Measurements from ENCODE around the gene KLC1. TPM values are rescaled to one million over a fixed set of nuclear protein-coding genes. Genes with fewer than 3 reads are reported as not detected.

KLC1 gene
- total RNA-seq, 1 donor from 2014 or later: 211 TPM

DNA sequence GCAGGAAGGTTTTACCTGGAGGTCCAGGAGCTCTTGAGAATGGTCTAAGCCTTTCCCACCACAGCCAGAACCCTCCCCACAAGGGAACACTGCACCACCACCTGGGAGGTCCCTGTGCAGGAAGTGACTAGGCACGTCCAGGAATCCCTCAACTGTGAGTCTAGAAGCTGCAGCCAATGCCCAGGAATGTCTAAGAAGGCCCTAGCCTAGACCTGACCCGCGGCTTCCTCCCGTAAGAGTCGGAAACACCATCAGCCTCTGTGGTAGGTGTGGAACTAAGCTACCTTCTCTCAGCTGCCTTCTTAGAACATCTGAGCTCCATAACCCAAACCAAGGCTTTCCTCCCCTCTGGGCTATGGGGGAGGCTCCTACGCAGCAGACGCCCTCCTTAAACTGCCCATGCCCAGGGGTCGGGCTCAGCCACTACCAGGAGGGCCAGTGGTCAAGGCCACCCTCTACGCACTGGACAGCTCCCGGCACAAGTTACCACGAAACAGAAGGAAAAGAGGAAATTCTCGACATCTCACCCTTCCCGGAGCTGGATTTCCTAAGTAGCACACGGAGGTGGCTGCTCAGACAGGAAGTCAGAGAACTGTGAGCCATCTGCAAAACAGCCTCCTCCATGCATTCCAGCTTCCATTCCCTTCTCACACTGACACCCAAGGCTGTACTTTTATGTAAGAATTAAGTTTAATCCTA lies 112.1 kb downstream of the KLC1 start:
- no peak overlapping the region for H3K4me3 Mint-ChIP-seq (ENCODE audit: unreplicated experiment)
- peaks cover 10% of the 10 kb centered on the region for H3K36me3 Mint-ChIP-seq (ENCODE audit: unreplicated experiment)
- H3K4me1 Mint-ChIP-seq (ENCODE audit: unreplicated experiment): peaks cover 6% of the 10 kb centered on the region
- H3K27me3 Mint-ChIP-seq (ENCODE audit: unreplicated experiment): no peaks in the 10 kb centered on the region
- TF ChIP-seq, protein P1, sequence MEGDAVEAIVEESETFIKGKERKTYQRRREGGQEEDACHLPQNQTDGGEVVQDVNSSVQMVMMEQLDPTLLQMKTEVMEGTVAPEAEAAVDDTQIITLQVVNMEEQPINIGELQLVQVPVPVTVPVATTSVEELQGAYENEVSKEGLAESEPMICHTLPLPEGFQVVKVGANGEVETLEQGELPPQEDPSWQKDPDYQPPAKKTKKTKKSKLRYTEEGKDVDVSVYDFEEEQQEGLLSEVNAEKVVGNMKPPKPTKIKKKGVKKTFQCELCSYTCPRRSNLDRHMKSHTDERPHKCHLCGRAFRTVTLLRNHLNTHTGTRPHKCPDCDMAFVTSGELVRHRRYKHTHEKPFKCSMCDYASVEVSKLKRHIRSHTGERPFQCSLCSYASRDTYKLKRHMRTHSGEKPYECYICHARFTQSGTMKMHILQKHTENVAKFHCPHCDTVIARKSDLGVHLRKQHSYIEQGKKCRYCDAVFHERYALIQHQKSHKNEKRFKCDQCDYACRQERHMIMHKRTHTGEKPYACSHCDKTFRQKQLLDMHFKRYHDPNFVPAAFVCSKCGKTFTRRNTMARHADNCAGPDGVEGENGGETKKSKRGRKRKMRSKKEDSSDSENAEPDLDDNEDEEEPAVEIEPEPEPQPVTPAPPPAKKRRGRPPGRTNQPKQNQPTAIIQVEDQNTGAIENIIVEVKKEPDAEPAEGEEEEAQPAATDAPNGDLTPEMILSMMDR (IDR thresholded peaks at IDR 0.05): no peak
- no peaks in the 10 kb centered on the region for H3K9me3 Mint-ChIP-seq (ENCODE audit: unreplicated experiment)
- no peak overlapping the region for H3K27ac Mint-ChIP-seq (ENCODE audit: unreplicated experiment)
- DNase-seq (ENCODE audit: extremely low spot score, unreplicated experiment): no peak

DNA sequence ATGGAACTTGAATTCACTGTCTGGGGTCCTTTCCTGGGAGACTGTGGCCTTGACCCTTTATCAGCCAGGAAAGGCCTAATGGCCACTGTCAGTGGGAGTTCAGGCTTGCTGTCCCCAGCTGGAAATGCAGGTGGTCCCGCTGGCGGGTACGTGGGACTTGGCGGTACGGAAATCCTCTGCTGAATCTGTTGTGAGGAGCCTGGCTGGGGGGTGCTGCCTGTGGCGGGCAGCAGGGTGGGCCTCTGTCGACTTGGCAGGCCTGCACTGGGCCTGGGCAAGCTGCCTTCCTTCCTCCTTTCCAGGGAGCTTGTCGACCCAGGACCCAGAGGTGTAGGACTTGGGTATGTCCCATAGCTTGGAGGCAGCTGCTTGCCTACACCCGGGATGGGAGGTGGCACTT lies 112.9 kb downstream of the KLC1 start:
- H3K4me1 Mint-ChIP-seq (ENCODE audit: unreplicated experiment): peaks cover 6% of the 10 kb centered on the region
- peaks cover 10% of the 10 kb centered on the region for H3K36me3 Mint-ChIP-seq (ENCODE audit: unreplicated experiment)
- no peaks in the 10 kb centered on the region for H3K27me3 Mint-ChIP-seq (ENCODE audit: unreplicated experiment)
- no peaks in the 10 kb centered on the region for H3K9me3 Mint-ChIP-seq (ENCODE audit: unreplicated experiment)
- no peak overlapping the region for H3K4me3 Mint-ChIP-seq (ENCODE audit: unreplicated experiment)
- DNase-seq (ENCODE audit: extremely low spot score, unreplicated experiment): no peak
- TF ChIP-seq, protein P1 (IDR thresholded peaks at IDR 0.05): no peak
- H3K27ac Mint-ChIP-seq (ENCODE audit: unreplicated experiment): no peak overlapping the region

DNA sequence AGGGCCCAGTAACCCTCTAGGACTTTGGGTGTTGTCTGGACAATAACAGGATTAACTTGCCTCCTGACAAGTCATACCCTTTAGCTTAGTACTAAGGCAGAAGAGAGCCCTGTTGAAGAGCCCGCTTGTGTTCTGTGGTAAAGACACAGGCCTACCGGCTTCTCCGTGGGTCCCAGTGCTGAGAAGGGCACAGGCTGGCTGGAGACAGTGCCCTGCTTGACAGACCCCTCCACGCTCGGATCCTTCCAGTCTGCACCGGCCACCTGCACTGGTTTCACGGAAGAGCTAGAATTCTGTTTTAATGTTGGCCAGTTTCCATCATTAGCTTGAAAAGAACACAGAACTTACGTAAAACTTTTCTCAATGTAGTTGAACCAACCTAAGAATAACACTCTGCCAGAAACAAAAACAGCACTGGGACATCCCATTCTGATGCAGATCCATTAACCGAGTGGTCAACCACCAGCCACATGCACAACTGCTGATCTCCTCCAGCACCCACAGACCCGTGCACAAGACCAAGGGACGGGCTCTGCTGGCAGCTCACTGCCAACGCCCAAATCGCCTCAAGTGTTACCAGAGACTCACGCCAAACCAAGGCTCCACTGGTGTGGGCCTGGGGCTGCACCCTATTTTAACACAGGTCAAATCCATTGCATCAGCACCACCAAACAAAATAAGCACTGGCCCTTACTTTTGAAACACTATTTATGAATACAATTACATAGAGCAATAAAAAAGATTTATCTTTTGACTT lies 113.7 kb downstream of the KLC1 start:
- H3K27ac Mint-ChIP-seq (ENCODE audit: unreplicated experiment): no peak overlapping the region
- no peak for DNase-seq (ENCODE audit: extremely low spot score, unreplicated experiment)

GRCh38 chr14:103743691-103744090 lies 114.7 kb downstream of the KLC1 start:
- no peak for DNase-seq (ENCODE audit: extremely low spot score, unreplicated experiment)
- Mint-ChIP-seq H3K27ac (ENCODE audit: unreplicated experiment) (no peak overlapping the region), H3K9me3 (ENCODE audit: unreplicated experiment) (no peaks in the 10 kb centered on the region)

More for the DNA sequence above, 113.7 kb downstream of the KLC1 start:
- H3K27me3 Mint-ChIP-seq (ENCODE audit: unreplicated experiment): no peaks in the 10 kb centered on the region
- H3K36me3 Mint-ChIP-seq (ENCODE audit: unreplicated experiment): peaks cover 7% of the 10 kb centered on the region
- TF ChIP-seq, protein P1 (IDR thresholded peaks at IDR 0.05): no peak
- peaks cover 6% of the 10 kb centered on the region for H3K4me1 Mint-ChIP-seq (ENCODE audit: unreplicated experiment)
- H3K9me3 Mint-ChIP-seq (ENCODE audit: unreplicated experiment): no peaks in the 10 kb centered on the region
- H3K4me3 Mint-ChIP-seq (ENCODE audit: unreplicated experiment): no peak overlapping the region

More at GRCh38 chr14:103743691-103744090, 114.7 kb downstream of the KLC1 start:
- TF ChIP-seq, protein P1 (IDR thresholded peaks at IDR 0.05): no peak
- Mint-ChIP-seq H3K27me3 (ENCODE audit: unreplicated experiment) (no peaks in the 10 kb centered on the region), H3K4me3 (ENCODE audit: unreplicated experiment) (no peak overlapping the region), H3K36me3 (ENCODE audit: unreplicated experiment) (peaks cover 3% of the 10 kb centered on the region), H3K4me1 (ENCODE audit: unreplicated experiment) (peaks cover 6% of the 10 kb centered on the region)
